ENCODE results near the gene DPYD.

The DPYD gene

DNA sequence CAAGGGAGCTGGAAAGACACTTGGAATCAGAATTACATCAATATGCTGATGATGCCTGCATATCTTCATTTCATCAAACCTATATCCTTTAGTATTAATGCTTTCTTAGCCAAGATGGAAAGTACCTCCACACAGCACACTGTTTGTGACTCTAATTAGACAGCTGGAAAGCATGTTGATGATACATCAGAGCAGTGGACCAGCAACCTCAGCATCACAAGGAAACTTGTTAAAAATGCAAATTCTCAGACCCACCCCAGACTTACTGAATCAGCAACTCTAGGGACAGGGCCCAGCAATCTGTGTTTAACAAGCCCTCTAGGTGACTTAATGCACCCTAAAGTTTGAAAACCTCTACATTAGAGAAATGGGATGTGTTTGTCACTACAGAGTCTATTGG is 332.1 kb downstream of the DPYD start:
- Mint-ChIP-seq H3K4me1 (no peaks in the 10 kb centered on the region), H3K27me3 (ENCODE audit: low read depth, poor library complexity) (no peaks in the 10 kb centered on the region), H3K4me3 (no peak overlapping the region), H3K27ac (no peak overlapping the region), H3K36me3 (ENCODE audit: low read depth) (no peaks in the 10 kb centered on the region), H3K9me3 (no peaks in the 10 kb centered on the region)
- no peak for TF ChIP-seq CTCF (IDR thresholded peaks at IDR 0.05)
- no peak for DNase-seq

DNA sequence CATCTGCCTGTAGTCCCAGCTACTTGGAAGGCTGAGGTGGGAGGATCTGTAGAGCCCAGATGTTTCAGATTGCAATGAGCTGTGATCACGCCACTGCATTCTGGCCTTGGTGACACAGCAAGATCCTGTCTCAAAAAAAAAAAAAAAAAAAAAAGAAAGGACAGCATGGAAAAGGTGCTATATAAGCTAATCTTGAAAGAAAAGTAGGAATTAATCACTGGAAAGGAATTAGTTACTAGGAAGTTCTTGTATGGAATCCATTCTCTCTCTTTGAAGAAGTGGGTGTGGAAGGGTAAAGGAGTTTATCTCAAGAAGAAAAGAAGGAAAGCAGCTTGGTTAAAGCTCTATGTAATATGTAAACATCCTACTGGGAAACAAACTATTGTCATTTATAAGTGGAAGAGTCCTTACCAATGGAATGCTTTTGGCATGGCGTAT is 339.2 kb downstream of the DPYD start:
- H3K27me3 Mint-ChIP-seq (ENCODE audit: low read depth, poor library complexity), result no peaks in the 10 kb centered on the region
- no peak overlapping the region for H3K4me3 Mint-ChIP-seq
- H3K4me1 Mint-ChIP-seq, result peaks cover 7% of the 10 kb centered on the region
- no peak for DNase-seq
- TF ChIP-seq CTCF (IDR thresholded peaks at IDR 0.05), result no peak
- no peaks in the 10 kb centered on the region for H3K9me3 Mint-ChIP-seq
- H3K27ac Mint-ChIP-seq, result no peak overlapping the region
- H3K36me3 Mint-ChIP-seq (ENCODE audit: low read depth), result no peaks in the 10 kb centered on the region

GRCh38 chr1:97577613-97578012 is 343.2 kb downstream of the DPYD start:
- Mint-ChIP-seq H3K4me3 (no peak overlapping the region), H3K4me1 (peaks cover 7% of the 10 kb centered on the region), H3K27ac (no peak overlapping the region), H3K27me3 (ENCODE audit: low read depth, poor library complexity) (peaks cover 3% of the 10 kb centered on the region), H3K36me3 (ENCODE audit: low read depth) (no peaks in the 10 kb centered on the region), H3K9me3 (no peaks in the 10 kb centered on the region)
- TF ChIP-seq CTCF (IDR thresholded peaks at IDR 0.05), result no peak
- DNase-seq, result no peak

- Mint-ChIP-seq H3K9me3 (no peaks in the 10 kb centered on the region), H3K27me3 (ENCODE audit: low read depth, poor library complexity) (peaks cover 3% of the 10 kb centered on the region), H3K4me3 (no peak overlapping the region), H3K4me1 (peaks cover 7% of the 10 kb centered on the region), H3K27ac (no peak overlapping the region), H3K36me3 (ENCODE audit: low read depth) (no peaks in the 10 kb centered on the region)
- DNase-seq, result no peak
- no peak for TF ChIP-seq CTCF (IDR thresholded peaks at IDR 0.05)
These were observed 347.3 kb downstream of the DPYD start for GRCh38 chr1:97573553-97573952.

- H3K36me3 Mint-ChIP-seq (ENCODE audit: low read depth), result no peaks in the 10 kb centered on the region
- no peak for TF ChIP-seq CTCF (IDR thresholded peaks at IDR 0.05)
- no peak overlapping the region for H3K4me3 Mint-ChIP-seq
- H3K27ac Mint-ChIP-seq, result no peak overlapping the region
- DNase-seq, result no peak
- peaks cover 8% of the 10 kb centered on the region for H3K4me1 Mint-ChIP-seq
- H3K27me3 Mint-ChIP-seq (ENCODE audit: low read depth, poor library complexity), result peaks cover 3% of the 10 kb centered on the region
- H3K9me3 Mint-ChIP-seq, result no peaks in the 10 kb centered on the region
These were observed 348.3 kb downstream of the DPYD start for GRCh38 chr1:97572561-97572960.

DNA sequence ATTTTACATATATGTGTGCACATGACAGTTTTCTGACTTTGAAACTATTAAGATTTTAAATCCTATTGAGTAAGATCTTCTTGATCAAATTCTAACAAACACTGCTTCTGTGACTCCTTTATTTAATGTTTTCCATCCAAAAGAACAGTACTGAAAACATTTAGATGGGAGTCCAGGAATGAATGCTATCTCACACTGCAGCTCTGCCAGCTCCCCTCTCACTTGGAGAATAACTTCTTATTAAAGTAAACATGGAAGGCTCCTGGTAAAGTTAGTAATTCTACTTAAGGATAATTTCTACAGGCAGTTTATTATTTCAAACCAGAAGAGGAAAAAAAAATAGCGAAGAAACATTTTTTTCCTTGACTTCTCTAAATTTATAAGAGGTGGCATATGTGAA is 349.1 kb downstream of the DPYD start:
- H3K36me3 Mint-ChIP-seq (ENCODE audit: low read depth), result no peaks in the 10 kb centered on the region
- H3K4me1 Mint-ChIP-seq, result peaks cover 7% of the 10 kb centered on the region
- no peak overlapping the region for H3K4me3 Mint-ChIP-seq
- no peaks in the 10 kb centered on the region for H3K9me3 Mint-ChIP-seq
- peaks cover 3% of the 10 kb centered on the region for H3K27me3 Mint-ChIP-seq (ENCODE audit: low read depth, poor library complexity)
- no peak for DNase-seq
- TF ChIP-seq CTCF (IDR thresholded peaks at IDR 0.05), result no peak
- no peak overlapping the region for H3K27ac Mint-ChIP-seq

Data from nephron progenitor cell (in vitro differentiated cells).